Epithelial cell of proximal tubule (primary cell): Measurements from ENCODE around the gene KCNAB1. TPM values are rescaled to one million over a fixed set of nuclear protein-coding genes. Genes with fewer than 3 reads are reported as not detected.
"Not testable (repeated sequence)": the region's sequence is repeated elsewhere in the genome, so short reads cannot be mapped to it uniquely, and the experiment has no call there.

Source experiments
- DNase-seq: peaks from one replicate; pipeline ENCODE4 v3.0.0-alpha.2; 2011; ENCODE audit warnings: low read depth
- H3K4me3 ChIP-seq: 2 replicates; pipeline ENCODE4 v1.5.1; 2011; ENCODE audit warnings: low read depth, mild to moderate bottlenecking, low read length
- CTCF ChIP-seq: conservative IDR thresholded peaks from 2 replicates; pipeline ENCODE4 v1.5.1; 2012; ENCODE audit warnings: low read depth, mild to moderate bottlenecking, low read length
- total RNA-seq: library from RNA; depleted of rRNA; stranded (reverse); fragments of >200 nt; gene quantifications from 2 replicates; pipeline ENCODE4 v1.2.3, GENCODE V29; 2015

The KCNAB1 gene
- total RNA-seq: not detected in 2 replicates

DNA sequence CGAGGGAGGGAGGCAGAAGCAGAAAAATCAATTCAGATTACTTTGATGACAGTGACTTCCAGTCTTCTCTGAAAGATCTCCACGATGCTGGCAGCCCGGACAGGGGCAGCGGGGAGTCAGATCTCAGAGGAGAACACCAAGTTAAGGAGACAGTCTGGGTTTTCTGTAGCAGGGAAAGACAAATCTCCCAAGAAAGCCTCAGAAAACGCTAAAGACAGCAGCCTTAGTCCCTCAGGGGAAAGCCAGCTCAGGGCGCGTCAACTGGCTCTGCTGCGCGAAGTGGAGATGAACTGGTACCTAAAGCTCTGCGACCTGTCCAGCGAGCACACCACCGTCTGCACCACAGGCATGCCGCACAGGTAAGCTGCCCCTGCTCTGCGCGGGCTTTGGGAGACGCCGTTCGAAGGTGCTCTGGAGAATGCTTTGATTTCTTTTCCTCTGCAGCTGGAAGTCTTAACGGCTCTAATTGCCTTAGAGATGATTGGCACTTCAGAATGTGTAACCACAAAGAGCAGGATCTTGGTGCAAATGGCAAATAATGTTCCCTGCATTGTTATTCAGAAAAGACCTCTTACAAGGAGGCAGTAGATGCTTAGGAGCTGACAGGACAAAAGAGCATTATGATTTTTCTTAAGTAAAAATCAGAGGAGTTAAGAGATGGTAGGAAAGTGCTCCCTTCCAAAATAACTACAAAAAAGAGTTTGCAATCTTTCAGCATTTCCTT, at the start of gene KCNAB1:
TSS of gene KCNAB1 (plus strand) at position 51 of the 724 bp plus-strand sequence.
- H3K4me3 ChIP-seq: no peak within 1 kb of the TSS
- no peak for TF ChIP-seq CTCF
- DNase-seq: no peak

- TF ChIP-seq CTCF: no peak
- DNase-seq: no peak
- no peak overlapping the region for H3K4me3 ChIP-seq
Measured at GRCh38 chr3:156071031-156071430, 49.3 kb upstream of the KCNAB1 start.

- not testable (repeated sequence) for DNase-seq
Measured at GRCh38 chr3:156072950-156073657, 47.3 kb upstream of the KCNAB1 start.

GRCh38 chr3:156090126-156090525, 30.3 kb upstream of the KCNAB1 start:
- no peak for DNase-seq
- H3K4me3 ChIP-seq: no peak overlapping the region
- TF ChIP-seq CTCF: no peak

More at GRCh38 chr3:156072950-156073657, 47.3 kb upstream of the KCNAB1 start:
- not testable (repeated sequence) for H3K4me3 ChIP-seq

DNA sequence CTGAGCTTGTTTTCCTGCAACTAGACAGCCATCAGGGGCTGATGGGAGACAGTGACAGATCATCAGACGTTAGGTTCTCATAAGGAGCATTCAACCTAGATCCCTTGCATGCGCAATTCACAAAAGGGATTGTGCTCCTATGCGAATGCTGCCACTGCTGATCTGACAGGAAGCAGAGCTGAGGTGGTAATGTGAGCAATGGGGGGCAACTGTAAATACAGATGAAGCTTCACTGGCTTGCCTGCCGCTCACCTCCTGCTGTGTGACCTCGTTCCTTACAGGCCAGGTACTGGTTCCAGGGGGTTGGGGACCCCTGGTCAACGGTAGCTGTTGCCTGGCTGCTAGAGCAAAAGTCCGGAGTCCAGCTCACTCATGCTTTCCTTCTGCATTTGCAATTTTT, 26.4 kb upstream of the KCNAB1 start:
- no peak overlapping the region for H3K4me3 ChIP-seq
- no peak for TF ChIP-seq CTCF
- DNase-seq: no peak

DNA sequence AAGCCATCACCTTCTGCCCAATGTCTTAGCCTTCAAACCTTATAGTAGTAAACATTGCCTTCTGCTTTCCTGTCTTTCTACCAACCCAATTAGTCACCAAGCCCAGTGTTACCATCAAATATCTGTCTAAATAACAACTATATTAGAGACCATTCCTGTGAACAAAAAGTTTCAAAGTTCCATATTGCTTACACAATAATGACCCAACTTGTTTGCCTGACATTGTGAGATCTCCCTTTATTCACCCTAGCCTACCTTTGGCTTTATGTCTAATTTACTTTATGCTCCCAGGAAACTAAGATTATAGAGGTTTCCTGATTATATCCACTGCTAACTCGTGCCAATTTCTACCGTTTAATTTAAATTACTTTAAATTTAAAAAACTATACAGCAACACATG, 26.0 kb upstream of the KCNAB1 start:
- TF ChIP-seq CTCF: no peak
- DNase-seq: no peak
- H3K4me3 ChIP-seq: no peak overlapping the region

DNA sequence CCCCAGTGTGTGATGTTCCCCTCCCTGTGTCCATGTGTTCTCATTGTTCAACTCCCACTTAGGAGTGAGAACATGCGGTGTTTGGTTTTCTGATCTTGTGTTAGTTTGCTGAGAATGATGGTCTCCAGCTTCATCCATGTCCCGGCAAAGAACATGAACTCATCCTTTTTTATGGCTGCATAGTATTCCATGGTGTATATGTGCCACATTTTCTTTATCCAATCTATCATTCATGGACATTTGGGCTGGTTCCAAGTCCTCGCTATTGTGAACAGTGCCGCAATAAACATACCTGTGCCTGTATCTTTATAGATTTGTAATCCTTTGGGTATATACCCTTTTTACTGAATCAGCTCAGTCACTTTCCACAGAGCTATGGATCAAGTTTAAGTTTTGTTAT, 24.7 kb upstream of the KCNAB1 start:
- not testable (repeated sequence) for H3K4me3 ChIP-seq, DNase-seq
